HG03571 (cell line): Measurements from ENCODE around the gene BMP6.
"Not testable (repeated sequence)": the region's sequence is repeated elsewhere in the genome, so short reads cannot be mapped to it uniquely, and the experiment has no call there.

ENCODE experiments used
- ATAC-seq: cut with Tn5 transposase; IDR thresholded peaks from one replicate; pipeline ENCODE4 v1.9.1; 2021; ENCODE audit not compliant: unreplicated experiment

BMP6 gene

DNA sequence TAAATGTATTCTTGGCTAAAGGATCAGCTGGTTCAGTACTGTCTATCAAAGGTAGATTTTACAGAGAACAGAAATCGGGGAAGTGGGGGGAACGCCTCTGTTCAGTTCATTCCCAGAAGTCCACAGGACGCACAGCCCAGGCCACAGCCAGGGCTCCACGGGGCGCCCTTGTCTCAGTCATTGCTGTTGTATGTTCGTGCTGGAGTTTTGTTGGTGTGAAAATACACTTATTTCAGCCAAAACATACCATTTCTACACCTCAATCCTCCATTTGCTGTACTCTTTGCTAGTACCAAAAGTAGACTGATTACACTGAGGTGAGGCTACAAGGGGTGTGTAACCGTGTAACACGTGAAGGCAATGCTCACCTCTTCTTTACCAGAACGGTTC lies 154.8 kb downstream of the BMP6 start:
- no peak for ATAC-seq

- ATAC-seq: no peak
Measured at GRCh38 chr6:7881765-7882500, 156.0 kb downstream of the BMP6 start.

DNA sequence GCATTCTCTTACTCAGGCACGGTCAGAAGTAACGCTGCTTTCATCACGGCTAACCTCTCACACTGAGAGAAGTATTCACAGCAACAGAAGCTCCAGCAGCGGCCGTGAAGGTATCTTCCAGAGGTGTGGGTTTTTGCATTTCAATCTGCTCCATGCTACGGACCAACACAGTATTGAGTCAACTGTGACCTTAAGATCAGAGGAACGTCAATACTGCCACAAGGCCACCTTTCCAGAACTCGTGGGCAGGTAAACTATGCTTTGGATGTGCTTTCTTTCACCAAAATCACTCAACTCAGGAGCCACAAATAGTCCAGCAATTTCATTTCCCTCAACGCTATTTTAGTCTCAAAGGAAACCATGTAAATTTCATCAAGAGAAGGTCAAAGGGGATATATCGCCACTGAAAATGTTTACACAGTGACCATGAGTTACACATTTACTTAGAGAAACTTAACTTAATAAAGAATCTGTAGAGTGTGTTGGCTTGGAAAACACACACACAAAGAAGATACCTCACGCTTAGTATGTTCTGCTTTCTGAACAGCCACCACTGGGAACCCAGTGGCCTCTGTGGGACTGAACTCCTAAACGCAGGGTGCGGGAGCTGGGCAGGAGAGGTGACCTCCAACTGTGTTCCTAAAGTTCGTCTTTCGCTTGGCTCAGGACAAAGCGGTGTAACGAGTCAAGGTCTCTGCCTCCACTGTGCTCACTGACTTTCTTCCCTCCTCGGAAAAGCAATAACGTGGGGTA lies 156.8 kb downstream of the BMP6 start:
- no peak for ATAC-seq

- no peak for ATAC-seq
Measured at GRCh38 chr6:7883381-7883780, 157.5 kb downstream of the BMP6 start.

GRCh38 chr6:7886132-7886531 lies 160.2 kb downstream of the BMP6 start:
- ATAC-seq: no peak

GRCh38 chr6:7887278-7887991 lies 161.5 kb downstream of the BMP6 start:
- ATAC-seq: no peak

GRCh38 chr6:7888587-7889357 lies 162.9 kb downstream of the BMP6 start:
- no peak for ATAC-seq

GRCh38 chr6:7891078-7891872 lies 165.4 kb downstream of the BMP6 start:
- no peak for ATAC-seq

GRCh38 chr6:7892367-7892766 lies 166.5 kb downstream of the BMP6 start:
- ATAC-seq: not testable (repeated sequence)

GRCh38 chr6:7893342-7893741 lies 167.4 kb downstream of the BMP6 start:
- no peak for ATAC-seq

DNA sequence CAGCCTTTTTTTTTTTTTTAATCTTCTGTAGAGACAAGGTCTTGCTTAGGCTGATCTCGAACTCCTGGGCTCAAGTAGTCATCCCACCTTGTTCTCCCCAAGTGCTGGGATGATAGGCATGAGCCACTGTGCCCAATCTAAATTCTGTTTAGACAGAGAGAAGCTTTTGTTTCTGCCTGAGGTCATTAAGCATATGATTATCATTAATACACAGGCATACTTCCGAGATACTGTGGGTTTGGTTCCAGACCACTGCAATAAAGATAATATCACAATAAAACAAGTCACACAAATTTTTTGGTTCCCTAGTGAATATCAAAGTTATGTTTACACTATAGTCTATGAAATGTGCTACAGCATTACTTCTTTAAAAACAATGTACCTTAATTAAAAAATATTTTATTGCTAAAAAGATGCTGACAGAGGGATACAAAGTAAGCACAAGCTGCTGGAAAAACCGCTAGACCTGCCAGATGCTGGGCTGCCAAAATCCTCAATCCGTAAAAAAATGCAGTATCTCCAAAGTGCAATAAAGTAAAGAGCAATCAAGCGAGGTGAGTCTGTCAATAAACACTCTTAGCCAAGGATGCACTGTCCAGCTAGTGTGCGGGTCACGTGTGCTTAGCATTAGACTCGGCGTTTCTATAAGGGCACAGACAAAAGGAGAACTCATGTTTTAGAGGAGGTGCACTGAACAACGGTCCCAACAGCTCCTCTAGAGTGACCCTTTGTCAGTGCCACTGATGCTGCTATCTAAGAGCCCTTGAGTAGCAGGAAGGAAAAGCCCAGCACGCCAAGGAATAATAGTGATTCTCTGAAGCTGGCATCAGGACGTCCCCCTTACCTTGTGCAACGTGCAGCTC lies 168.6 kb downstream of the BMP6 start:
- ATAC-seq: no peak

DNA sequence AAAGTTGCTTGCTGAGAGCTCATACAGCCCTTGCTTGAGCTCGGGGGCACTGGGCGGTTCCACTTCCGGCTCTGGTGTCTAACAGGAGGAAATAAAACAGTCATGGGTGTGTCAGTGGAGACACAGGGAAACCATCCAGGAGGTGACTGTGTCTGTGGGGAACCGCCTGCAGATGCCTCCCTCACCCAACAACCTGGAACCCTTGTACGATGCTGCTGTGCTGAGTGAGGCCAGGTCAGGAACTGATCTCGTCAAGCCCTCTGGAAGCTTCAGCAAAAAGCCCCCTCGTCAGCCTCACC lies 169.2 kb downstream of the BMP6 start:
- no peak for ATAC-seq

- ATAC-seq: no peak
Measured at GRCh38 chr6:7896465-7896987, 170.6 kb downstream of the BMP6 start.

DNA sequence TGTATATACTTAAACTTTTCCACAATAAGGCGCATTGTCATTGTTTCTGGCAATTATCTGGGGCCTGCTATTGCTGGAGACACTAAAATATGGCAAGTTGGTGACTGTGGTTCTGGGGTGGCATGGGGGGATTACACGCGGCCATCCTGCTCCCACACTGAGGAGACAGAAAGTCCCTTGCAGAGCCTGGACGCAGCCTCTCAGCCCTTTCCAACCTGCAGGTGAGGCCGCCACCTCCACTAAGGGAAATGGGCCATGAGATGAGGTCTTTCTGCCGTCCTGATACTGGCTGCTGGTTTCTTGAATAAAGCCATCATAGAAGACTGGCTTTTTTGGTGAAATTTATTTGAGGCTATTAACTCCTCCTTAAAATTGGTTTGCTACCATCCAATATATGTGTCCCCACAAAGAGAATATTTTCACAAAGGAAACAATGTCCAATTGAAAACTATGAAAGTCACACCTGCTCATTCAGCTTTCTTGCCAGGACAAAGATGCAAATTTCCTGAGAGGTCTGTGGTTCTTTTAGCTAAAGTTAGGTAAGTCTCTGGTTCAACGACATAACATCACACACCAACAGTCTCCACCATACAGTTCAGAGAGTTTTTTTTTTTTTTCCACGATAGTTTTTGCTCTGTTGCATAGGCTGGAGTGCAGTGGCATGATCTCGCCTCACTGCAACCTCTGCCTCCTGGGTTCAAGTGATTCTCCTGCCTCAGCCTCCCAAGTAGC lies 171.7 kb downstream of the BMP6 start:
- ATAC-seq: no peak

- not testable (repeated sequence) for ATAC-seq
Measured at GRCh38 chr6:7898193-7898586, 172.3 kb downstream of the BMP6 start.

DNA sequence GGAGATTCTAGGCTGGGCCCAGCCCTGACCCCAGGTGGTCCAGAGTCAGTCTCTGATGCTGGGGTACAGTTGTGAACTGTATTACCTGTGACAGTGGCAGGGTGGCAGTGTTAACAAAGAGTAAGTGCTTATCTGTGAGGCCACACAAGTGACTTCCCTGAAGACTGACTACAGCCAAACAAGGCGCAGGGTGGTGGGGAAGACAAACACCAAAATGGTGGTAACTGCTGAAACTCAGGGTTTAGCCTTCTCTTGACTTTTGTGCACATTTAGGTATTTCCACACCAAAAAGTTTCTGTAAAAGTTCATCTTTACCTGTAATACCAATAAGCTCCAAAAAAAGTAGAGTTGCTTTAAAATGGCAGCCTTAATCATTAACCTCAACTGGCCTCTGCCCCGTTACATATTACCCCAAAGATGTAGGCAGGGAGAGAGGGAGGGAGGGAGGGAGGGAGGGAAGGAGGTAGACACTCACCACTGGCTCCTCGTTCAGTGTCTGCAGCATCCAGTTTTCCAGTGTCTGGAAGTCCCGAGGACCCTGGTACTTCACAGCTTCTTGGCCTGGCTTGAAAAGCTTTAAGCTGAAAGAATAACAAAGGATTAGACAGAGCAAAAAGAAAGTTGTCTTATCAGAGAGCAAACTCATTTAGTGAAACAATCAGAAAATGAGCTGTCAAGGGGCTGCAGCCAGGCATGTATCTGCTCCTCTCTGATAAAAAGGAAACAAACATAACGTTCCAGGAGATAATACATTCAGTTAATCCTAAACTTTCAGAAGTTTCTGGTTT lies 173.4 kb downstream of the BMP6 start:
- ATAC-seq: no peak

GRCh38 chr6:7899889-7900213 lies 174.0 kb downstream of the BMP6 start:
- ATAC-seq: no peak

GRCh38 chr6:7900621-7901020 lies 174.7 kb downstream of the BMP6 start:
- ATAC-seq: no peak
